Right lobe of liver (tissue), 6 donors: ENCODE measurements around the gene AKR1C4. TPM values are rescaled to one million over a fixed set of nuclear protein-coding genes. Genes with fewer than 3 reads are reported as not detected.
A peak's percentile ranks its signal among the peaks of the same experiment; 100 is the strongest.
"Not testable (repeated sequence)": the region's sequence is repeated elsewhere in the genome, so short reads cannot be mapped to it uniquely, and the experiment has no call there.

Experiments used
- ATAC-seq, 4 donors: fragments of 200-7000 bp; cut with Tn5 transposase; one replicate each; pipeline ENCODE4 v1.9.1; 2020; ENCODE audit warnings: mild to moderate bottlenecking in 4 of 4, moderate library complexity in 4 of 4
- DNase-seq, 3 donors: peaks; one replicate each; pipeline ENCODE4 v3.0.0-alpha.2; 2020
- H3K27ac ChIP-seq, 3 donors: fragments of 200-600 bp; one replicate each; pipeline ENCODE4 v1.8.0; 2022
- H3K27me3 ChIP-seq, 2 donors: fragments of 200-600 bp; one replicate each; pipeline ENCODE4 v1.8.0; 2022
- H3K36me3 ChIP-seq, 4 donors: fragments of 200-600 bp; sonication (generic) in 1 of 4; one replicate each; pipeline versions ENCODE4 v1.5.1 to v1.8.0; 2017 to 2022; ENCODE audit warnings: control low read depth in 1 of 4
- H3K4me1 ChIP-seq, 4 donors: fragments of 200-600 bp; sonication (generic) in 1 of 4; one replicate each; pipeline versions ENCODE4 v1.5.1 to v1.8.0; 2017 to 2022; ENCODE audit warnings: control low read depth in 1 of 4
- H3K4me3 ChIP-seq, 3 donors: fragments of 200-600 bp; one replicate each; pipeline ENCODE4 v1.8.0; 2022
- H3K9me3 ChIP-seq, 4 donors: fragments of 200-600 bp; sonication (generic) in 1 of 4; one replicate each; pipeline versions ENCODE4 v1.5.1 to v1.8.0; 2017 to 2022; ENCODE audit warnings: control low read depth in 1 of 4
- CTCF ChIP-seq, 4 donors: fragments of 200-600 bp in 3 of 4; fragments of 450-650 bp in 1 of 4; IDR thresholded peaks; one replicate each; pipeline versions ENCODE4 v1.5.1 to v1.8.0; 2016 to 2022; ENCODE audit warnings: antibody characterized with exemption in 4 of 4, mild to moderate bottlenecking in 2 of 4
- POLR2A ChIP-seq: fragments of 450-650 bp; IDR thresholded peaks from one replicate; pipeline ENCODE4 v1.6.1; 2017; ENCODE audit warnings: antibody characterized with exemption, mild to moderate bottlenecking
- WGBS: methylation state at CpG from one replicate; pipeline ENCODE4 v1.1.6; 2018; ENCODE audit warnings: low coverage, low lambda C conversion rate; ENCODE audit not compliant: insufficient coverage; ENCODE audit errors: missing lambda C conversion rate; 5-methylcytosine and 5-hydroxymethylcytosine counted together
- intact Hi-C, 2 donors: fragments of 100-400 bp; cut with DNase I; formaldehyde crosslinking; loops; one replicate each; pipeline versions ENCODE4 v1.11.2 to v1.14.1; 2022
- total RNA-seq, 6 experiments: library from RNA; depleted of rRNA in 2 of 6; stranded (reverse); fragments of >200 nt in 2 of 6; fragmentation: NEBNext Ultra II Directional in 3 of 6; extraction: Animal tissue kit (Norgen Biotek cat#: 25700) in 3 of 6; gene quantifications; one replicate each; pipeline versions ENCODE4 v1.1.0 to v1.2.4, GENCODE V29; 2016 to 2023
- donor health status: DM: no; HTN: yes; CAD: no.
- donor health status: DM: no; HTN: no; CAD: no.
- donor health status: DM: no; HTN: no; CAD: no.
- donor health status: DM: no; HTN: yes; CAD: no.
- donor health status: DM: no; HTN: yes; CAD: no.

The AKR1C4 gene
- total RNA-seq, 6 experiments from 2014 or later, result 172 to 471 (median 220) TPM

- no peak for ATAC-seq
- WGBS, result 88% methylated on average over 1 of the region's 2 CpGs
- peaks cover 0 to 65% (median 35%) of the 10 kb centered on the region in 4 donors for H3K36me3 ChIP-seq
These were observed 33.1 kb upstream of the AKR1C4 start for GRCh38 chr10:5163487-5163886.

GRCh38 chr10:5165738-5166137, 30.9 kb upstream of the AKR1C4 start:
- WGBS, result 10% methylated on average over 1 of the region's 1 CpG
- Histone ChIP-seq H3K4me3 (no peak overlapping the region), H3K9me3 (peaks cover 0 to 6% (median 0%) of the 10 kb centered on the region in 4 donors), H3K4me1 (no peaks in the 10 kb centered on the region), H3K36me3 (peaks cover 0 to 65% (median 36%) of the 10 kb centered on the region in 4 donors), H3K27ac (no peak overlapping the region), H3K27me3 (no peaks in the 10 kb centered on the region)
- TF ChIP-seq CTCF (IDR thresholded peaks at IDR 0.05) (no peak), POLR2A (no peak)
- ATAC-seq (no peak), DNase-seq (no peak)
- intact Hi-C loops, result no loop called here

More at GRCh38 chr10:5163487-5163886, 33.1 kb upstream of the AKR1C4 start:
- Histone ChIP-seq H3K27ac (no peak overlapping the region), H3K27me3 (no peaks in the 10 kb centered on the region), H3K4me3 (no peak overlapping the region), H3K4me1 (no peaks in the 10 kb centered on the region), H3K9me3 (peaks cover 0 to 6% (median 0%) of the 10 kb centered on the region in 4 donors)
- no peak for DNase-seq
- intact Hi-C loops, result no loop called here
- TF ChIP-seq POLR2A (no peak), CTCF (IDR thresholded peaks at IDR 0.05) (no peak)

GRCh38 chr10:5168897-5169420, 27.7 kb upstream of the AKR1C4 start:
- no peak overlapping the region for H3K27ac ChIP-seq
- DNase-seq (no peak), ATAC-seq (peak in 1 of 4 donors; percentile 10)
- H3K36me3 ChIP-seq, result peaks cover 0 to 44% (median 21%) of the 10 kb centered on the region in 4 donors
- WGBS, result 88% methylated on average over 5 of the region's 5 CpGs
- intact Hi-C loops, result no loop called here
- peaks cover 0 to 6% (median 0%) of the 10 kb centered on the region in 4 donors for H3K9me3 ChIP-seq
- H3K4me1 ChIP-seq, result no peaks in the 10 kb centered on the region
- TF ChIP-seq CTCF (IDR thresholded peaks at IDR 0.05) (no peak), POLR2A (no peak)
- no peaks in the 10 kb centered on the region for H3K27me3 ChIP-seq
- H3K4me3 ChIP-seq, result no peak overlapping the region

GRCh38 chr10:5175581-5175980, 21.1 kb upstream of the AKR1C4 start:
- H3K27me3 ChIP-seq, H3K27ac ChIP-seq, H3K36me3 ChIP-seq, H3K4me1 ChIP-seq, H3K4me3 ChIP-seq, H3K9me3 ChIP-seq, DNase-seq, intact Hi-C loops, ATAC-seq: not testable (repeated sequence)
- 52% methylated on average over 2 of the region's 3 CpGs for WGBS

- H3K27me3 ChIP-seq, DNase-seq, intact Hi-C loops, ATAC-seq, H3K4me3 ChIP-seq, H3K9me3 ChIP-seq, H3K4me1 ChIP-seq, H3K36me3 ChIP-seq, H3K27ac ChIP-seq: not testable (repeated sequence)
- 89% methylated on average over 3 of the region's 12 CpGs for WGBS
These were observed 16.1 kb upstream of the AKR1C4 start for GRCh38 chr10:5180503-5180902.
